ENCODE data around the gene GPR161.
"Not testable (repeated sequence)": the region's sequence is repeated elsewhere in the genome, so short reads cannot be mapped to it uniquely, and the experiment has no call there.

GPR161 gene

GRCh38 chr1:168086438-168086837 is 50.3 kb downstream of the GPR161 start:
- no peak for DNase-seq (ENCODE audit: low read depth, low spot score)

- DNase-seq (ENCODE audit: low read depth, low spot score) = no peak
Measured at GRCh38 chr1:168085401-168085872, 51.3 kb downstream of the GPR161 start.

GRCh38 chr1:168084396-168085231 is 52.1 kb downstream of the GPR161 start:
- peak; percentile 17 for DNase-seq (ENCODE audit: low read depth, low spot score)

- no peak for DNase-seq (ENCODE audit: low read depth, low spot score)
Measured at GRCh38 chr1:168083456-168084325, 53.0 kb downstream of the GPR161 start.

GRCh38 chr1:168082008-168082876 is 54.5 kb downstream of the GPR161 start:
- peak; percentile 23 for DNase-seq (ENCODE audit: low read depth, low spot score)

- DNase-seq (ENCODE audit: low read depth, low spot score) = no peak
Measured at GRCh38 chr1:168081373-168082007, 55.2 kb downstream of the GPR161 start.

GRCh38 chr1:168079761-168080160 is 57.0 kb downstream of the GPR161 start:
- DNase-seq (ENCODE audit: low read depth, low spot score) = no peak

GRCh38 chr1:168069384-168069783 is 67.3 kb downstream of the GPR161 start:
- no peak for DNase-seq (ENCODE audit: low read depth, low spot score)

- DNase-seq (ENCODE audit: low read depth, low spot score) = no peak
Measured at GRCh38 chr1:168065506-168065905, 71.2 kb downstream of the GPR161 start.

GRCh38 chr1:168064216-168064615 is 72.5 kb downstream of the GPR161 start:
- no peak for DNase-seq (ENCODE audit: low read depth, low spot score)

- DNase-seq (ENCODE audit: low read depth, low spot score) = no peak
Measured at GRCh38 chr1:168057921-168058320, 78.8 kb downstream of the GPR161 start.

GRCh38 chr1:168057355-168057754 is 79.4 kb downstream of the GPR161 start:
- no peak for DNase-seq (ENCODE audit: low read depth, low spot score)

GRCh38 chr1:168056152-168056551 is 80.6 kb downstream of the GPR161 start:
- not testable (repeated sequence) for DNase-seq (ENCODE audit: low read depth, low spot score)

GRCh38 chr1:168054117-168054516 is 82.6 kb downstream of the GPR161 start:
- no peak for DNase-seq (ENCODE audit: low read depth, low spot score)

GRCh38 chr1:168053681-168054080 is 83.0 kb downstream of the GPR161 start:
- DNase-seq (ENCODE audit: low read depth, low spot score) = no peak

- no peak for DNase-seq (ENCODE audit: low read depth, low spot score)
Measured at GRCh38 chr1:168050880-168051279, 85.8 kb downstream of the GPR161 start.

- DNase-seq (ENCODE audit: low read depth, low spot score) = no peak
Measured at GRCh38 chr1:168050307-168050706, 86.4 kb downstream of the GPR161 start.

- no peak for DNase-seq (ENCODE audit: low read depth, low spot score)
Measured at GRCh38 chr1:168045311-168045710, 91.4 kb downstream of the GPR161 start.

GRCh38 chr1:168042362-168042761 is 94.4 kb downstream of the GPR161 start:
- no peak for DNase-seq (ENCODE audit: low read depth, low spot score)

GRCh38 chr1:168035345-168035744 is 101.4 kb downstream of the GPR161 start:
- no peak for DNase-seq (ENCODE audit: low read depth, low spot score)

GRCh38 chr1:168032029-168032428 is 104.7 kb downstream of the GPR161 start:
- no peak for DNase-seq (ENCODE audit: low read depth, low spot score)

Data from activated CD4-positive, CD25-positive, alpha-beta regulatory T cell treated with anti-CD3 and anti-CD28 coated beads, Interleukin-2, amount 50 U/mL, for 16 hours (primary cell).